ENCODE results near the gene CSNK2A1. TPM values are rescaled to one million over a fixed set of nuclear protein-coding genes. Genes with fewer than 3 reads are reported as not detected.

CSNK2A1 gene
- total and polyA plus RNA-seq, 2 experiments from 2014 or later, result 85.1 to 244 TPM

DNA sequence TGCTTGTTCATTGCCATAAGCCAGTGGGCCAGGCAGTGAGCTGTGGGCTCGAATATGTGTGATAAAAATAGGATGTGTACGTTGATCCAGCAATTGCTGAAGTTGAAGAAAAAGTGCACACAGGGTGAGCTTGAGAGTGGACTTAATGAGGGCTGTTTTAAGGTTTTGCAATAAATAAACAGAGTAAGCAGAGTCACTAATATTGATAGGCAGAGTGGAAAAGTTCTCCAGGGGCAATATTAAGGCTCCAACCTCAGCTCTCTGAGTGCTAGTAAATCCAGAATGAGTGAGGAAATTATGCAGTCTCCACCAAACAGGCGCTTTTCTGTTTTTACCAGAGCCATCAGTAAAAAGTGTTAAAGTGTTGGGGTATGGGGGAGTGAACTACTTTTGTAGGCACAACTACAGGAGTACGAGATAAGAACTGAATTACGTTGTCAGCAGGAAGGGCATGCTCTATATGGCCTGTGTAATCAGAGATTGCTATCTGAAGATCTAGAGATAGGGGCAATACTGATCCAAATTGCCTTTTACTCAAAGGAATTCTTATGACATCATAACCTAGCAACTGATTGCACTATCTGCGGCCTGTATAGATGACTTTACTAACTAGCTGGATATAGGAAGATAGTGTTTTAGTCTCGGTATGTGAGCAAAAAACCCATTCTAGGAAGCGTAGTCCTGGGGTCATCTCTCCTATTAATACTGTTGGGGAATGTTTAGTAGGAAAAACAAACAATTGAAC is 73.7 kb downstream of the CSNK2A1 start:
- Histone ChIP-seq H3K4me2 (no peak overlapping the region), H3K4me1 (ENCODE audit: insufficient read depth) (no peaks in the 10 kb centered on the region), H4K20me1 (replicated peaks; ENCODE audit: insufficient read depth) (no peaks in the 10 kb centered on the region), H3K27me3 (ENCODE audit: insufficient read depth) (0 out of 2 replicates have a peak, but pooled peaks cover 4% of the 10 kb centered on the region), H3K36me3 (ENCODE audit: insufficient read depth) (0 out of 2 replicates have a peak, but pooled peaks cover 4% of the 10 kb centered on the region), H2AFZ (no peak overlapping the region), H3K79me2 (replicated peaks; ENCODE audit: insufficient read depth) (no peaks in the 10 kb centered on the region), H3K9me2 (ENCODE audit: insufficient read depth) (no peaks in the 10 kb centered on the region), H3F3A (replicated peaks; ENCODE audit: low read depth) (no peaks in the 10 kb centered on the region), H3K4me3 (no peak overlapping the region), H3K27ac (ENCODE audit: low read depth) (no peak overlapping the region)
- no peaks in the 10 kb centered on the region; the same call in 2 of the 3 replicates for H3K4me1 Mint-ChIP-seq
- H3K27me3 Mint-ChIP-seq (ENCODE audit: insufficient read depth, low read depth, poor library complexity), result peaks cover 8% of the 10 kb centered on the region
- DNase-seq (ENCODE audit: low spot score) (no peak), ATAC-seq (no peak)
- peaks cover 35% of the 10 kb centered on the region for H3K36me3 Mint-ChIP-seq (ENCODE audit: low read depth)
- peaks cover 71% of the 10 kb centered on the region for H3K9me3 Mint-ChIP-seq
- H3K4me3 Mint-ChIP-seq, result no peak overlapping the region; the same call in 2 of the 3 replicates
- TF ChIP-seq, protein P1, sequence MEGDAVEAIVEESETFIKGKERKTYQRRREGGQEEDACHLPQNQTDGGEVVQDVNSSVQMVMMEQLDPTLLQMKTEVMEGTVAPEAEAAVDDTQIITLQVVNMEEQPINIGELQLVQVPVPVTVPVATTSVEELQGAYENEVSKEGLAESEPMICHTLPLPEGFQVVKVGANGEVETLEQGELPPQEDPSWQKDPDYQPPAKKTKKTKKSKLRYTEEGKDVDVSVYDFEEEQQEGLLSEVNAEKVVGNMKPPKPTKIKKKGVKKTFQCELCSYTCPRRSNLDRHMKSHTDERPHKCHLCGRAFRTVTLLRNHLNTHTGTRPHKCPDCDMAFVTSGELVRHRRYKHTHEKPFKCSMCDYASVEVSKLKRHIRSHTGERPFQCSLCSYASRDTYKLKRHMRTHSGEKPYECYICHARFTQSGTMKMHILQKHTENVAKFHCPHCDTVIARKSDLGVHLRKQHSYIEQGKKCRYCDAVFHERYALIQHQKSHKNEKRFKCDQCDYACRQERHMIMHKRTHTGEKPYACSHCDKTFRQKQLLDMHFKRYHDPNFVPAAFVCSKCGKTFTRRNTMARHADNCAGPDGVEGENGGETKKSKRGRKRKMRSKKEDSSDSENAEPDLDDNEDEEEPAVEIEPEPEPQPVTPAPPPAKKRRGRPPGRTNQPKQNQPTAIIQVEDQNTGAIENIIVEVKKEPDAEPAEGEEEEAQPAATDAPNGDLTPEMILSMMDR (conservative IDR thresholded peaks at IDR 0.05; ENCODE audit: low read depth in 2 of 2), result no peak
- no peak for TF ChIP-seq ZNF114 (CRISPR knock-in tag; IDR thresholded peaks at IDR 0.05)
- no peak for TF ChIP-seq NANOG (IDR thresholded peaks at IDR 0.05; ENCODE audit: borderline replicate concordance)
- TF ChIP-seq, protein P2, sequence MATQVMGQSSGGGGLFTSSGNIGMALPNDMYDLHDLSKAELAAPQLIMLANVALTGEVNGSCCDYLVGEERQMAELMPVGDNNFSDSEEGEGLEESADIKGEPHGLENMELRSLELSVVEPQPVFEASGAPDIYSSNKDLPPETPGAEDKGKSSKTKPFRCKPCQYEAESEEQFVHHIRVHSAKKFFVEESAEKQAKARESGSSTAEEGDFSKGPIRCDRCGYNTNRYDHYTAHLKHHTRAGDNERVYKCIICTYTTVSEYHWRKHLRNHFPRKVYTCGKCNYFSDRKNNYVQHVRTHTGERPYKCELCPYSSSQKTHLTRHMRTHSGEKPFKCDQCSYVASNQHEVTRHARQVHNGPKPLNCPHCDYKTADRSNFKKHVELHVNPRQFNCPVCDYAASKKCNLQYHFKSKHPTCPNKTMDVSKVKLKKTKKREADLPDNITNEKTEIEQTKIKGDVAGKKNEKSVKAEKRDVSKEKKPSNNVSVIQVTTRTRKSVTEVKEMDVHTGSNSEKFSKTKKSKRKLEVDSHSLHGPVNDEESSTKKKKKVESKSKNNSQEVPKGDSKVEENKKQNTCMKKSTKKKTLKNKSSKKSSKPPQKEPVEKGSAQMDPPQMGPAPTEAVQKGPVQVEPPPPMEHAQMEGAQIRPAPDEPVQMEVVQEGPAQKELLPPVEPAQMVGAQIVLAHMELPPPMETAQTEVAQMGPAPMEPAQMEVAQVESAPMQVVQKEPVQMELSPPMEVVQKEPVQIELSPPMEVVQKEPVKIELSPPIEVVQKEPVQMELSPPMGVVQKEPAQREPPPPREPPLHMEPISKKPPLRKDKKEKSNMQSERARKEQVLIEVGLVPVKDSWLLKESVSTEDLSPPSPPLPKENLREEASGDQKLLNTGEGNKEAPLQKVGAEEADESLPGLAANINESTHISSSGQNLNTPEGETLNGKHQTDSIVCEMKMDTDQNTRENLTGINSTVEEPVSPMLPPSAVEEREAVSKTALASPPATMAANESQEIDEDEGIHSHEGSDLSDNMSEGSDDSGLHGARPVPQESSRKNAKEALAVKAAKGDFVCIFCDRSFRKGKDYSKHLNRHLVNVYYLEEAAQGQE (IDR thresholded peaks at IDR 0.05; ENCODE audit: unreplicated experiment), result no peak
- TF ChIP-seq EZH2 (IDR thresholded peaks at IDR 0.05; ENCODE audit: low read depth, unreplicated experiment), result no peak
- TF ChIP-seq STAT1 (IDR thresholded peaks at IDR 0.05; ENCODE audit: unreplicated experiment), result no peak
- no peak for TF ChIP-seq POLR2AphosphoS5 (IDR thresholded peaks at IDR 0.05; ENCODE audit: low read depth)
- no peak overlapping the region for H3K27ac Mint-ChIP-seq

DNA sequence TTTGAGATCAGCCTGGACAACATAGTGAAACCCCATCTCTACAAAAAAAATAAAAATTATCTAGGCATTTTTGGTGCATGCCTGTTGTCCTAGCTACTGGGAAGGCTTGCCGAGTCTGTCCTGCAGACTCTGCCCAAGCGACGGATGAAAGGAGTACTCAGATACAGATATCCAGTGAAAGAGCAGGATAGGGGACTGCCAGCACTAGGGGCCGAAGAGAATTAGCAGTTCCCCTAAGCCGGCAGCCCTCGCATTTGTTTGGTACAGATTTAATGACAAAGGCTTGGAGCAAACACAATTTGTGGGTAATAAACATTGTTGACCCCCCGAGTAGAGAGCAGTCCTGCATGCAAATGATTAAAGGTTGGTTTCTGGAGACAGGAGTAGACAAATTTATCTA is 75.8 kb downstream of the CSNK2A1 start:
- Histone ChIP-seq H3K9me2 (ENCODE audit: insufficient read depth) (no peaks in the 10 kb centered on the region), H3K4me2 (no peak overlapping the region), H3K27me3 (ENCODE audit: insufficient read depth) (peaks cover 24% of the 10 kb centered on the region), H4K20me1 (replicated peaks; ENCODE audit: insufficient read depth) (no peaks in the 10 kb centered on the region), H3K36me3 (ENCODE audit: insufficient read depth) (0 out of 2 replicates have a peak, but pooled peaks cover 4% of the 10 kb centered on the region), H3K79me2 (replicated peaks; ENCODE audit: insufficient read depth) (no peaks in the 10 kb centered on the region), H3K4me1 (ENCODE audit: insufficient read depth) (no peaks in the 10 kb centered on the region), H3F3A (replicated peaks; ENCODE audit: low read depth) (no peaks in the 10 kb centered on the region), H2AFZ (no peak overlapping the region), H3K4me3 (no peak overlapping the region), H3K27ac (ENCODE audit: low read depth) (no peak overlapping the region)
- Mint-ChIP-seq H3K4me3 (no peak overlapping the region), H3K27me3 (ENCODE audit: insufficient read depth, low read depth, poor library complexity) (peaks cover 16% of the 10 kb centered on the region), H3K9me3 (peaks cover 57% of the 10 kb centered on the region), H3K4me1 (peaks cover 5% of the 10 kb centered on the region; the same call in 2 of the 3 replicates), H3K27ac (no peak overlapping the region), H3K36me3 (ENCODE audit: low read depth) (peaks cover 17% of the 10 kb centered on the region)
- ATAC-seq (no peak), DNase-seq (ENCODE audit: low spot score) (no peak)
- no peak for TF ChIP-seq CREB1 (CRISPR knock-in tag; IDR thresholded peaks at IDR 0.05; ENCODE audit: low read depth)
- no peak for TF ChIP-seq STAT1 (IDR thresholded peaks at IDR 0.05; ENCODE audit: unreplicated experiment)
- TF ChIP-seq, protein P3, sequence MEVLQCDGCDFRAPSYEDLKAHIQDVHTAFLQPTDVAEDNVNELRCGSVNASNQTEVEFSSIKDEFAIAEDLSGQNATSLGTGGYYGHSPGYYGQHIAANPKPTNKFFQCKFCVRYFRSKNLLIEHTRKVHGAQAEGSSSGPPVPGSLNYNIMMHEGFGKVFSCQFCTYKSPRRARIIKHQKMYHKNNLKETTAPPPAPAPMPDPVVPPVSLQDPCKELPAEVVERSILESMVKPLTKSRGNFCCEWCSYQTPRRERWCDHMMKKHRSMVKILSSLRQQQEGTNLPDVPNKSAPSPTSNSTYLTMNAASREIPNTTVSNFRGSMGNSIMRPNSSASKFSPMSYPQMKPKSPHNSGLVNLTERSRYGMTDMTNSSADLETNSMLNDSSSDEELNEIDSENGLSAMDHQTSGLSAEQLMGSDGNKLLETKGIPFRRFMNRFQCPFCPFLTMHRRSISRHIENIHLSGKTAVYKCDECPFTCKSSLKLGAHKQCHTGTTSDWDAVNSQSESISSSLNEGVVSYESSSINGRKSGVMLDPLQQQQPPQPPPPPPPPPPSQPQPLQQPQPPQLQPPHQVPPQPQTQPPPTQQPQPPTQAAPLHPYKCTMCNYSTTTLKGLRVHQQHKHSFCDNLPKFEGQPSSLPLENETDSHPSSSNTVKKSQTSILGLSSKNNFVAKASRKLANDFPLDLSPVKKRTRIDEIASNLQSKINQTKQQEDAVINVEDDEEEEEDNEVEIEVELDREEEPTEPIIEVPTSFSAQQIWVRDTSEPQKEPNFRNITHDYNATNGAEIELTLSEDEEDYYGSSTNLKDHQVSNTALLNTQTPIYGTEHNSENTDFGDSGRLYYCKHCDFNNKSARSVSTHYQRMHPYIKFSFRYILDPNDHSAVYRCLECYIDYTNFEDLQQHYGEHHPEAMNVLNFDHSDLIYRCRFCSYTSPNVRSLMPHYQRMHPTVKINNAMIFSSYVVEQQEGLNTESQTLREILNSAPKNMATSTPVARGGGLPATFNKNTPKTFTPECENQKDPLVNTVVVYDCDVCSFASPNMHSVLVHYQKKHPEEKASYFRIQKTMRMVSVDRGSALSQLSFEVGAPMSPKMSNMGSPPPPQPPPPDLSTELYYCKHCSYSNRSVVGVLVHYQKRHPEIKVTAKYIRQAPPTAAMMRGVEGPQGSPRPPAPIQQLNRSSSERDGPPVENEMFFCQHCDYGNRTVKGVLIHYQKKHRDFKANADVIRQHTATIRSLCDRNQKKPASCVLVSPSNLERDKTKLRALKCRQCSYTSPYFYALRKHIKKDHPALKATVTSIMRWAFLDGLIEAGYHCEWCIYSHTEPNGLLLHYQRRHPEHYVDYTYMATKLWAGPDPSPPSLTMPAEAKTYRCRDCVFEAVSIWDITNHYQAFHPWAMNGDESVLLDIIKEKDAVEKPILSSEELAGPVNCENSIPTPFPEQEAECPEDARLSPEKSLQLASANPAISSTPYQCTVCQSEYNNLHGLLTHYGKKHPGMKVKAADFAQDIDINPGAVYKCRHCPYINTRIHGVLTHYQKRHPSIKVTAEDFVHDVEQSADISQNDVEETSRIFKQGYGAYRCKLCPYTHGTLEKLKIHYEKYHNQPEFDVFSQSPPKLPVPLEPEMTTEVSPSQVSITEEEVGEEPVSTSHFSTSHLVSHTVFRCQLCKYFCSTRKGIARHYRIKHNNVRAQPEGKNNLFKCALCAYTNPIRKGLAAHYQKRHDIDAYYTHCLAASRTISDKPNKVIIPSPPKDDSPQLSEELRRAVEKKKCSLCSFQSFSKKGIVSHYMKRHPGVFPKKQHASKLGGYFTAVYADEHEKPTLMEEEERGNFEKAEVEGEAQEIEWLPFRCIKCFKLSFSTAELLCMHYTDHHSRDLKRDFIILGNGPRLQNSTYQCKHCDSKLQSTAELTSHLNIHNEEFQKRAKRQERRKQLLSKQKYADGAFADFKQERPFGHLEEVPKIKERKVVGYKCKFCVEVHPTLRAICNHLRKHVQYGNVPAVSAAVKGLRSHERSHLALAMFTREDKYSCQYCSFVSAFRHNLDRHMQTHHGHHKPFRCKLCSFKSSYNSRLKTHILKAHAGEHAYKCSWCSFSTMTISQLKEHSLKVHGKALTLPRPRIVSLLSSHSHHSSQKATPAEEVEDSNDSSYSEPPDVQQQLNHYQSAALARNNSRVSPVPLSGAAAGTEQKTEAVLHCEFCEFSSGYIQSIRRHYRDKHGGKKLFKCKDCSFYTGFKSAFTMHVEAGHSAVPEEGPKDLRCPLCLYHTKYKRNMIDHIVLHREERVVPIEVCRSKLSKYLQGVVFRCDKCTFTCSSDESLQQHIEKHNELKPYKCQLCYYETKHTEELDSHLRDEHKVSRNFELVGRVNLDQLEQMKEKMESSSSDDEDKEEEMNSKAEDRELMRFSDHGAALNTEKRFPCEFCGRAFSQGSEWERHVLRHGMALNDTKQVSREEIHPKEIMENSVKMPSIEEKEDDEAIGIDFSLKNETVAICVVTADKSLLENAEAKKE (CRISPR knock-in tag; IDR thresholded peaks at IDR 0.05), result no peak
- TF ChIP-seq JUNB (IDR thresholded peaks at IDR 0.05; ENCODE audit: unreplicated experiment), result no peak
